Stomach smooth muscle (tissue), 2 donors: ENCODE data around the gene PSTPIP1.

Experiments
- H3K27ac ChIP-seq: one replicate; pipeline ENCODE4 v1.7.0; 2013; ENCODE audit warnings: mild to moderate bottlenecking, low read length, inconsistent platforms
- H3K27me3 ChIP-seq, 2 donors: one replicate each; pipeline ENCODE4 v1.7.0; 2013; ENCODE audit warnings: low read length in 2 of 2; ENCODE audit not compliant: insufficient read depth in 2 of 2, control insufficient read depth in 1 of 2
- H3K36me3 ChIP-seq, 2 donors: one replicate each; pipeline ENCODE4 v1.7.0; 2013; ENCODE audit warnings: low read length in 2 of 2; ENCODE audit not compliant: control insufficient read depth in 2 of 2, insufficient read depth in 2 of 2
- H3K4me1 ChIP-seq: one replicate; pipeline ENCODE4 v1.7.0; 2013; ENCODE audit warnings: low read length; ENCODE audit not compliant: control insufficient read depth, insufficient read depth
- H3K4me3 ChIP-seq, 2 donors: one replicate each; pipeline ENCODE4 v1.7.0; 2013; ENCODE audit warnings: low read length in 2 of 2
- H3K9ac ChIP-seq, 2 donors: one replicate each; pipeline ENCODE4 v1.7.0; 2013; ENCODE audit warnings: low read length in 2 of 2, mild to moderate bottlenecking in 1 of 2
- H3K9me3 ChIP-seq, 2 donors: one replicate each; pipeline ENCODE4 v1.7.0; 2013; ENCODE audit warnings: low read length in 2 of 2; ENCODE audit not compliant: control insufficient read depth in 2 of 2
- donor health status: healthy.
- donor health status: Pancreatic carcinoma.

The PSTPIP1 gene

DNA sequence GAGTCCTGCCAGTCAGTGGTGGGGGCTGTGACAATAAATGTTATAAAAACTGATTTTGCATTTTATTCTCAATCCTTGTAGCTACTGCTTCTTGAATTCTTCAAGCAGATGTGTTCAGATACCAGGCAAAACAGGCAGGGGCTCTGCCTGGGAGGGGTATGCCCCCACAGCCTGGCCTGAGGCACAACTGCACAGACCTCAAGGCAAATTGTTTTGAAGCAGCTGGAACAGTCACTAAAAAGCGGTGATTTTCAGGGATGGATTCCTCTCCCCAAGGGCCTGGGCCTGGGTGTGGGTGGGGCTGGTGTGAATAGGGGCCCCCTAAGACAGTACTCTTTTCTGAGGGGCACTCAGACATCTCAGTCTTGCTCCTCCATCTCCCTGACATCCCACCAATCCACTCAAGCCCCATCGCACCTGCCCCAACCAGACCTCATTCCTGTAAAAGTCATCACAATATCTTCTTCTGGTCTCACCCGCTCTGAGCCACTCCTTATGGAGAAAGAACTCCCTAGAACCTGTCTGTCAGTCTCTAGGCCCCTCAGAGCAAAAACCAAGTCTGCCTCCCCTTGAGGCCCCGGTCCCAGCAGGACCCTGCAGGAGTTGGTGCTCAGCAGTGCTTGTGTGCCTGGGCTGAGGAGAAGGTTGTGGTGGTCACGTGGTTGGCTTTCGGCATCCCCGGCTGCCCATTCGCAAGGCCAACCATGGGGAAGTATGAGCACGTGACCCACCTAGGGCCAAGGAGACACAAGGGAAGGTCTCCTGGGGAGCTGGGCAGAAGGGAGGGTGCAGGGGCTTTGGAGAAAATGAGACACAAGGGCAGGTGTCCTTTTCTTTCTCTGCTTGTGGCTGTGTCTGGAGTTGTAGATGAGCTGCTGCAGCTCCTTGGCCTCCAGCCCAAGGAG is 2.9 kb upstream of the PSTPIP1 start:
- H3K27ac ChIP-seq: no peak overlapping the region
- no peaks in the 10 kb centered on the region for H3K9me3 ChIP-seq
- H3K9ac ChIP-seq: no peak overlapping the region
- H3K36me3 ChIP-seq: no peaks in the 10 kb centered on the region
- H3K4me1 ChIP-seq: peaks cover 26% of the 10 kb centered on the region
- no peak overlapping the region for H3K4me3 ChIP-seq
- H3K27me3 ChIP-seq: no peaks in the 10 kb centered on the region

GRCh38 chr15:76993114-76993725 is 1.7 kb upstream of the PSTPIP1 start:
- H3K9ac ChIP-seq: no peak overlapping the region
- H3K27me3 ChIP-seq: no peaks in the 10 kb centered on the region
- no peak overlapping the region for H3K4me3 ChIP-seq
- H3K4me1 ChIP-seq: peaks cover 28% of the 10 kb centered on the region
- no peaks in the 10 kb centered on the region for H3K9me3 ChIP-seq
- H3K27ac ChIP-seq: no peak overlapping the region
- H3K36me3 ChIP-seq: no peaks in the 10 kb centered on the region

GRCh38 chr15:76994001-76994400 is 925 bp upstream of the PSTPIP1 start:
- Histone ChIP-seq H3K27me3 (no peaks in the 10 kb centered on the region), H3K4me1 (peaks cover 29% of the 10 kb centered on the region), H3K36me3 (no peaks in the 10 kb centered on the region), H3K9me3 (no peaks in the 10 kb centered on the region), H3K27ac (no peak overlapping the region), H3K4me3 (no peak overlapping the region), H3K9ac (no peak overlapping the region)

DNA sequence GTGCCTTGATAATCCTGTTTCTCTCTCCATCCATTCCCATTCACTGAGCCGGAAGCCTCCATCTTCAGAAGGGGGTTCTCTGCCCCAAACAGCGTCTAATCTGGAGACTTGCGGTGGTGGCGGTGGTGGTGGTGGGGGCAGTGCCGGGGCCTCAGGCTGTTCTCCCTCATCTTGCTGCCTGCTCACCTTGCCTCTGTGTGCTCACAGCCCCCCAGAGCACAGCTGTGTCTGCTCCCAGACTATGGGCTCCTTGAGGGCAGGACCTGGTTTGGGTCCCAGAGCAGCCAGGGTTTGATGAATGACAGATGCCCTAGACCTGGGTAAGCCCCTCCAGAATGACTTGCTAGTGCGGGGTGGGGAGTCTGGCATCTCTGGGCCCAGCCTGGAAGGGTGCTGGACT is 430 bp upstream of the PSTPIP1 start:
- Histone ChIP-seq H3K9ac (no peak overlapping the region), H3K27me3 (no peaks in the 10 kb centered on the region), H3K9me3 (no peaks in the 10 kb centered on the region), H3K36me3 (no peaks in the 10 kb centered on the region), H3K4me1 (peaks cover 25% of the 10 kb centered on the region), H3K4me3 (no peak overlapping the region), H3K27ac (no peak overlapping the region)

DNA sequence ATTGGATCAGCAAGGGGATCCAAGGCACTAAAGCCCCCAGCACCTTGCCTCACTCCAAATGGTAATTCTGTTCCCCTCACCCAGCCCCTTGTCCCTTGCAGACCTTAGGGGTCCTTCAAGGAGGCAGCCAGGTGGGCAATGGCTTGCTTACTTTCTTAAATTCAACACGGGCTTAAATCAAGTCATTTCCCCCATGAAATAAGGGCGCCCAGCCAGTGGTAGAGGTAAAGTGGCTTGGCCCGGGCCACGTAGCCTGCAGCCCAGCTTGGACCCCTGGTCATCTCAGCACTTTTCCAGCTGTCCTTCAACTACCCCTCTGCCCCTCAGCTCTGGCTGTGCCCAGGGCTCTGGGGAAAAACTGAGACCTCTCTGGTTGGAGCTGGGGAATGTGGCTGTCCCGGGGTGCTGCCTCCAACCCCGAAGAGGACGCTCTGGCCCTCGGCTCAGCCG is 1.2 kb downstream of the PSTPIP1 start:
- no peaks in the 10 kb centered on the region for H3K27me3 ChIP-seq
- no peaks in the 10 kb centered on the region for H3K9me3 ChIP-seq
- H3K4me3 ChIP-seq: peak overlapping the region in 1 of 2 donors; percentile 55
- no peaks in the 10 kb centered on the region for H3K36me3 ChIP-seq
- no peak overlapping the region for H3K27ac ChIP-seq
- H3K9ac ChIP-seq: no peak overlapping the region
- H3K4me1 ChIP-seq: peaks cover 25% of the 10 kb centered on the region

DNA sequence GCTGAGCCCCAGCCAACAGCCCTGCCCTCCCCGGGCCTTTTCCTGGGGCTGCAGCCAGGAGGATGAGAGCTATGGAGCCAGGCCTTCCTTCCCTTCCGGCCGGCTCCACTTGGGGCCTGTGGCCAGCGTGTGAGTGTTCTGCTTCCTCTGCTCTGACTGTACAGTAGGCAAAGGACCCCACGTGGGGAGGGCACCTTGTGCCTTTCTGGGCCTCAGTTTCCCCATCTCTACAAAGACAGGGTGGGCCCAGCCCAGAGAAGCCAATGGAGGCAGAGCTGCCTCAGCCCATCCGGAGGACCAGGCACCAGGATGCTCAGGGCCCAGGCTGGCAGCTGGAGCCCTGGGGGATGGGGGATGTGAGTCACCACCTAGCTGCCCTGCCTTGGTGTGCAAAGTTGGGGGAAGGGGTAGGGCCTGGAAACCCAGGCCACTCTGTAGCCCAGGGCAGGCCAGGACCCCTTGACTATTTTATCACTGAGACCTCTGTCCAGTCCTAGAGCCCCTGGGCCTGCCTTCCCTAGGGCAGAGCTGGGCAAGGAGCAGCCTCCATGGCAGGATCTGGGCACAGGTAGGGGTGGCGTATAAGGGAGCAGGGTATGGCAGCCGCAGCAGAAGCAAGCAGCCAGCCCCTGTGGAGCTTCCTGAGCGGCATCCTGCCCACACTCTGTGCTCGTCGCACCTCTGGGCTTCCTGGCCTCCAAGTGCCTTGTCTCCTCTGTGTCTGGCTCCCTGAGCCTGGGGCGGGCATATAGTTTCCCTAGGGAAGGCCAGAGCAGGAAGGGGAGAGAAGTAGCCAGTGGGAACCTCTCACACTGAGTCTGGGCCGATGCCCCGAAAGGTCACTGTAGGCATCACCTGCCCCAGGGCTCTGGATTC is 1.8 kb downstream of the PSTPIP1 start:
- no peak overlapping the region for H3K9ac ChIP-seq
- peaks cover 25% of the 10 kb centered on the region for H3K4me1 ChIP-seq
- no peaks in the 10 kb centered on the region for H3K9me3 ChIP-seq
- no peak overlapping the region for H3K27ac ChIP-seq
- no peaks in the 10 kb centered on the region for H3K36me3 ChIP-seq
- peak overlapping the region in 1 of 2 donors; percentile 55 for H3K4me3 ChIP-seq
- H3K27me3 ChIP-seq: no peaks in the 10 kb centered on the region

DNA sequence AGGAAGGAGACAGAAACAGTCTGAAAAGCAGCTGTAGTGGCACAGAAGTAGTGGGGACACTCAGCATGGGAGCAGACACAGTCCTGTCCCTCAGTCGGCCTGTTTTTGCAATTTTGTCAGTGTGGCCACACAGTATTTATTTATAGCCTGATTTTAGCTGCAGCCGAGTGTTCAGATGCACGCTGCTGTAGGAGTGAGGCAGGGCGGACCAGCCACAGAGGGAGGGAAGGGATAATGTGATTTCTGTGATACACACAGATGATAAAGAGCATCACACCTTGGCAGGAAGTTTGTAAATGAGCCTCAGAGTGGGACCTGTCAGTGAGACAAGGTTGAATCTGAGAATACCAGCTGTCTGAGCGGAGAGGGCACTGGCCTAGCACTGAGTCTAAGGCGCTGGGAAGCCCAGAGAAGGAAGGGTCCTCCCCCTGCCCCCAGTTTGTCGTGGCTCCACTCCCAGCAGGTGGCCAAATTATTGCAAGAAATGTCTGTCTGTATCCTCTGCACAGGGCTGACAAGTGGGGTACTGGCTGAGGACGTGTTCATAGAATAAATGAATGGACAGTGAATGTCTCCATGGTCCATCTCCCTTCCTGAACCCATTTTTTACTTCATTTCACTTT is 3.8 kb downstream of the PSTPIP1 start:
- Histone ChIP-seq H3K27ac (no peak overlapping the region), H3K36me3 (no peaks in the 10 kb centered on the region)

GRCh38 chr15:76999996-77000395 is 5.1 kb downstream of the PSTPIP1 start:
- H3K36me3 ChIP-seq: no peaks in the 10 kb centered on the region
- no peak overlapping the region for H3K9ac ChIP-seq
- no peak overlapping the region for H3K4me3 ChIP-seq
- peaks cover 20% of the 10 kb centered on the region for H3K4me1 ChIP-seq
- H3K27ac ChIP-seq: no peak overlapping the region
- no peaks in the 10 kb centered on the region for H3K9me3 ChIP-seq
- no peaks in the 10 kb centered on the region for H3K27me3 ChIP-seq

More for the DNA sequence above, 3.8 kb downstream of the PSTPIP1 start:
- Histone ChIP-seq H3K9ac (no peak overlapping the region), H3K9me3 (no peaks in the 10 kb centered on the region), H3K4me1 (peaks cover 25% of the 10 kb centered on the region), H3K27me3 (no peaks in the 10 kb centered on the region), H3K4me3 (no peak overlapping the region)

- Histone ChIP-seq H3K9me3 (no peaks in the 10 kb centered on the region), H3K36me3 (no peaks in the 10 kb centered on the region), H3K27ac (no peak overlapping the region), H3K9ac (no peak overlapping the region), H3K4me1 (peaks cover 11% of the 10 kb centered on the region), H3K4me3 (no peak overlapping the region), H3K27me3 (no peaks in the 10 kb centered on the region)
These were observed 6.4 kb downstream of the PSTPIP1 start for GRCh38 chr15:77001351-77001750.

DNA sequence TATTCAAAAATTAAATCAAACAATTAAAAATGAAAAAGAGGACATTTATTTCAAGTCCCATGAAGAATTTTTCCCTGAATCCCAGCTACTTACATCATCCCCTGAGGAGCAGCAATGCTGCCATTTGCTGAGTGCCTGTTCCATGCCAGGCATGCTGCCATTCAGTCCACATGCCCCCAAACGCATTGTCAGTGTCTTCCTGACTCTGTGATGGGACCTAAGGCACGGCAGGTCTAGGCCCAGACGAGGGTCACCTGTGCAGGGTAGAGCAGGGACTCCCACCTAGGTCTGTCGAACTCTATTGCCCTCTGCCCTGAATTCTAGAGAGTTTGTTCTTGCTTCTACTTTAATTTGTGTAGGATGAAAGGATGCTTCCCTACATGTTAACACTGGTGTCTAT is 7.0 kb downstream of the PSTPIP1 start:
- H3K4me3 ChIP-seq: no peak overlapping the region

More for the DNA sequence above, 7.0 kb downstream of the PSTPIP1 start:
- H3K9ac ChIP-seq: no peak overlapping the region
- no peaks in the 10 kb centered on the region for H3K36me3 ChIP-seq
- H3K27me3 ChIP-seq: no peaks in the 10 kb centered on the region
- peaks cover 5% of the 10 kb centered on the region for H3K4me1 ChIP-seq
- no peak overlapping the region for H3K27ac ChIP-seq
- H3K9me3 ChIP-seq: no peaks in the 10 kb centered on the region
